Measurements from ENCODE around the gene MPO. TPM values are rescaled to one million over a fixed set of nuclear protein-coding genes. Genes with fewer than 3 reads are reported as not detected.
A peak's percentile ranks its signal among the peaks of the same experiment; 100 is the strongest.

The MPO gene
- total and polyA plus RNA-seq, 2 donors (not counting 1 experiment from before 2014, with no cell fraction given), result 0.01 TPM; not detected in 1

- Histone ChIP-seq H4K20me1 (ENCODE audit: control insufficient read depth, extremely low read depth, insufficient read depth, low read length) (no peaks in the 10 kb centered on the region), H3K4me2 (ENCODE audit: extremely low read depth, insufficient read depth, low read length) (no peak overlapping the region), H3K27me3 (ENCODE audit: control insufficient read depth, insufficient read depth, low read length) (peaks cover 5% of the 10 kb centered on the region), H2AFZ (ENCODE audit: low read length) (no peak overlapping the region), H3K4me1 (ENCODE audit: control insufficient read depth, extremely low read depth, insufficient read depth, low read length) (no peaks in the 10 kb centered on the region), H3K79me2 (ENCODE audit: control insufficient read depth, insufficient read depth, low read length) (no peaks in the 10 kb centered on the region), H3K4me3 (replicated peaks in 1 of 4; ENCODE audit: control extremely low read depth in 1 of 4, insufficient read depth in 1 of 4, low read depth in 3 of 4, low read length in 4 of 4) (no peak overlapping the region), H3K9ac (ENCODE audit: insufficient read depth, low read length) (no peak overlapping the region), H3K9me3 (ENCODE audit: control insufficient read depth, insufficient read depth, low read depth, low read length) (no peaks in the 10 kb centered on the region), H3K36me3 (ENCODE audit: control insufficient read depth, insufficient read depth, low read length) (no peaks in the 10 kb centered on the region), H3K27ac (ENCODE audit: insufficient read depth, low read length) (no peak overlapping the region)
- peak in 1 of 2 donors; percentile 47 for DNase-seq (ENCODE audit: low read depth in 2 of 2)
- no peak for TF ChIP-seq EZH2 (IDR thresholded peaks at IDR 0.05; ENCODE audit: low read length, missing control alignments)
- TF ChIP-seq CTCF (conservative IDR thresholded peaks at IDR 0.05 in 1 of 2, IDR thresholded peaks at IDR 0.05 in 1 of 2; ENCODE audit: low read depth in 1 of 2, low read length in 2 of 2), result no peak
Observed at GRCh38 chr17:58231641-58232040, 49.1 kb downstream of the MPO start.

GRCh38 chr17:58229881-58230280 lies 50.9 kb downstream of the MPO start:
- H3K9me3 ChIP-seq (ENCODE audit: control insufficient read depth, insufficient read depth, low read depth, low read length), result no peaks in the 10 kb centered on the region
- H3K4me1 ChIP-seq (ENCODE audit: control insufficient read depth, extremely low read depth, insufficient read depth, low read length), result no peaks in the 10 kb centered on the region
- H3K79me2 ChIP-seq (ENCODE audit: control insufficient read depth, insufficient read depth, low read length), result no peaks in the 10 kb centered on the region
- no peak overlapping the region for H3K27ac ChIP-seq (ENCODE audit: insufficient read depth, low read length)
- peaks cover 5% of the 10 kb centered on the region for H3K27me3 ChIP-seq (ENCODE audit: control insufficient read depth, insufficient read depth, low read length)
- no peaks in the 10 kb centered on the region for H4K20me1 ChIP-seq (ENCODE audit: control insufficient read depth, extremely low read depth, insufficient read depth, low read length)
- no peaks in the 10 kb centered on the region for H3K36me3 ChIP-seq (ENCODE audit: control insufficient read depth, insufficient read depth, low read length)
- H2AFZ ChIP-seq (ENCODE audit: low read length), result no peak overlapping the region
- no peak for TF ChIP-seq EZH2 (IDR thresholded peaks at IDR 0.05; ENCODE audit: low read length, missing control alignments)
- TF ChIP-seq CTCF (conservative IDR thresholded peaks at IDR 0.05 in 1 of 2, IDR thresholded peaks at IDR 0.05 in 1 of 2; ENCODE audit: low read depth in 1 of 2, low read length in 2 of 2), result no peak
- H3K4me2 ChIP-seq (ENCODE audit: extremely low read depth, insufficient read depth, low read length), result no peak overlapping the region
- no peak overlapping the region for H3K4me3 ChIP-seq (replicated peaks in 1 of 4; ENCODE audit: control extremely low read depth in 1 of 4, insufficient read depth in 1 of 4, low read depth in 3 of 4, low read length in 4 of 4)
- H3K9ac ChIP-seq (ENCODE audit: insufficient read depth, low read length), result no peak overlapping the region
- no peak for DNase-seq (ENCODE audit: low read depth in 2 of 2)

- no peak overlapping the region for H2AFZ ChIP-seq (ENCODE audit: low read length)
- H3K4me3 ChIP-seq (replicated peaks in 1 of 4; ENCODE audit: control extremely low read depth in 1 of 4, insufficient read depth in 1 of 4, low read depth in 3 of 4, low read length in 4 of 4), result no peak overlapping the region
- H3K27ac ChIP-seq (ENCODE audit: insufficient read depth, low read length), result no peak overlapping the region
- DNase-seq (ENCODE audit: low read depth in 2 of 2), result no peak
- no peak overlapping the region for H3K4me2 ChIP-seq (ENCODE audit: extremely low read depth, insufficient read depth, low read length)
- H3K27me3 ChIP-seq (ENCODE audit: control insufficient read depth, insufficient read depth, low read length), result peaks cover under 1% of the 10 kb centered on the region
- no peaks in the 10 kb centered on the region for H3K79me2 ChIP-seq (ENCODE audit: control insufficient read depth, insufficient read depth, low read length)
- H3K4me1 ChIP-seq (ENCODE audit: control insufficient read depth, extremely low read depth, insufficient read depth, low read length), result no peaks in the 10 kb centered on the region
- H4K20me1 ChIP-seq (ENCODE audit: control insufficient read depth, extremely low read depth, insufficient read depth, low read length), result no peaks in the 10 kb centered on the region
- no peaks in the 10 kb centered on the region for H3K9me3 ChIP-seq (ENCODE audit: control insufficient read depth, insufficient read depth, low read depth, low read length)
- no peaks in the 10 kb centered on the region for H3K36me3 ChIP-seq (ENCODE audit: control insufficient read depth, insufficient read depth, low read length)
- no peak overlapping the region for H3K9ac ChIP-seq (ENCODE audit: insufficient read depth, low read length)
- TF ChIP-seq CTCF (conservative IDR thresholded peaks at IDR 0.05 in 1 of 2, IDR thresholded peaks at IDR 0.05 in 1 of 2; ENCODE audit: low read depth in 1 of 2, low read length in 2 of 2) (no peak), EZH2 (IDR thresholded peaks at IDR 0.05; ENCODE audit: low read length, missing control alignments) (no peak)
Observed at GRCh38 chr17:58229384-58229783, 51.4 kb downstream of the MPO start.
